ENCODE results near the gene VEZF1. TPM values are rescaled to one million over a fixed set of nuclear protein-coding genes. Genes with fewer than 3 reads are reported as not detected.

Gene VEZF1
- total RNA-seq, 5 donors from 2014 or later (not counting 1 experiment from before 2014, with no cell fraction given): 43.1 to 68.1 (median 63.8) TPM

- POLR2A ChIA-PET: no interaction called here
- no peaks in the 10 kb centered on the region for H3K36me3 Mint-ChIP-seq
These were observed 51.9 kb downstream of the VEZF1 start for GRCh38 chr17:57935833-57936807.

DNA sequence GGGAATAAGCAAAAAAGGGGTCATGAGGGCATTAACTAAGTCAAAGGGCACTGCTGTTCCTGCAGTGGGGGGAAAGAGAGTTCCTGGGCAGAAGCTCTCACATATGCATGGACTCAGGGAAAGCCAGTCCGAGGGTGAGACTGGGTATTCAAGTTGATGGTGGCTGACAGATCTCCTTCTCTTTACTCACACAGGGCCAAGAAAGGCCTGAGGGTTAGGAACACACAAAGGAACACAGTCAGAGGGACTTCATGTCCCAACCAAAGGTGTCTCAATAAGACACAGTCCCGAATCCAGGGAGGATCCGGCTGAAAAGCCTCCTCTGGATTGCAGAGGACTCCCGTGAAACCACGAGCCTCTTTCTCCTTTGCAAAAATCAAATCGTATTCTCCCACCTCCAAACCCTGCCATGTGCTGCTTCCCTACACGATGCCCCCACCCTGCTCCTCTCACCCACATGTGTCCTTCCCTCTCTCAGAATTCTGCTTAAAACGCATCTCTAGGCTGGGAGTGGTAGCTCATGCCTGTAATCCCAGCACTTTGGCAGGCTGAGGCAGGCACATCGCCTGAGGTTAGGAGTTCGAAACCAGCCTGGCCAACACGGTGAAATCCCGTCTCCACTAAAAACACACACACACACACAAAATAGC lies 56.4 kb downstream of the VEZF1 start:
- Mint-ChIP-seq H3K9me3 (no peaks in the 10 kb centered on the region), H3K27me3 (peaks cover 2 to 21% of the 10 kb centered on the region in 2 donors), H3K4me3 (no peak overlapping the region), H3K27ac (no peak overlapping the region), H3K4me1 (no peaks in the 10 kb centered on the region), H3K36me3 (no peaks in the 10 kb centered on the region)
- Histone ChIP-seq H3K9me3 (no peaks in the 10 kb centered on the region), H3K27ac (ENCODE audit: low read length) (no peak overlapping the region), H3K4me1 (ENCODE audit: control insufficient read depth in 1 of 2, extremely low read depth in 1 of 2, insufficient read depth in 2 of 2, low read length in 2 of 2) (no peaks in the 10 kb centered on the region), H3K4me3 (ENCODE audit: control insufficient read depth in 1 of 2, extremely low read depth in 1 of 2, low read length in 1 of 2) (no peak overlapping the region), H3K36me3 (ENCODE audit: control insufficient read depth in 2 of 2, extremely low read depth in 1 of 2, insufficient read depth in 1 of 2, low read length in 1 of 2) (no peaks in the 10 kb centered on the region), H3K27me3 (replicated peaks in 1 of 2; ENCODE audit: control insufficient read depth in 2 of 2, extremely low read depth in 1 of 2, insufficient read depth in 2 of 2, low read length in 1 of 2) (peaks cover 0 to 28% of the 10 kb centered on the region in 2 experiments)
- ATAC-seq (replicated peaks in 1 of 4) (no peak), DNase-seq (no peak)
- ChIA-PET POLR2A (no interaction called here), CTCF (interaction anchor here in 1 of 2 donors (0.7 kb wide), 1 partner anchor 97 kb away, joined by 5 read pairs; no protein-coding TSS in a partner anchor)
- WGBS (ENCODE audit: insufficient coverage): 85% methylated on average over 7 of the region's 12 CpGs

More at GRCh38 chr17:57935833-57936807, 51.9 kb downstream of the VEZF1 start:
- H3K4me1 Mint-ChIP-seq: peaks cover 7 to 11% (median 11%) of the 10 kb centered on the region in 3 donors
- no peaks in the 10 kb centered on the region for H3K9me3 ChIP-seq
- H3K36me3 ChIP-seq (ENCODE audit: control insufficient read depth in 2 of 2, extremely low read depth in 1 of 2, insufficient read depth in 1 of 2, low read length in 1 of 2): no peaks in the 10 kb centered on the region
- peaks cover 0 to 6% of the 10 kb centered on the region in 2 experiments for H3K4me1 ChIP-seq (ENCODE audit: control insufficient read depth in 1 of 2, extremely low read depth in 1 of 2, insufficient read depth in 2 of 2, low read length in 2 of 2)
- H3K27me3 Mint-ChIP-seq: peaks cover 4 to 15% of the 10 kb centered on the region in 2 donors
- CTCF ChIA-PET: interaction anchor here in 1 of 2 donors (0.6 kb wide), 1 partner anchor 81 kb away, joined by 6 read pairs; no protein-coding TSS in a partner anchor
- no peak overlapping the region for H3K4me3 Mint-ChIP-seq
- no peak for DNase-seq
- H3K4me3 ChIP-seq (ENCODE audit: control insufficient read depth in 1 of 2, extremely low read depth in 1 of 2, low read length in 1 of 2): no peak overlapping the region
- H3K27me3 ChIP-seq (replicated peaks in 1 of 2; ENCODE audit: control insufficient read depth in 2 of 2, extremely low read depth in 1 of 2, insufficient read depth in 2 of 2, low read length in 1 of 2): peaks cover 0 to 20% of the 10 kb centered on the region in 2 experiments
- H3K9me3 Mint-ChIP-seq: no peaks in the 10 kb centered on the region
- no peak overlapping the region for H3K27ac Mint-ChIP-seq
- ATAC-seq (replicated peaks in 1 of 4): no peak
- 70% methylated on average over 8 of the region's 11 CpGs for WGBS (ENCODE audit: insufficient coverage)
- H3K27ac ChIP-seq (ENCODE audit: low read length): no peak overlapping the region

GRCh38 chr17:57930239-57930638 lies 57.8 kb downstream of the VEZF1 start:
- H3K4me1 Mint-ChIP-seq: no peaks in the 10 kb centered on the region
- 100% methylated on average over 1 of the region's 5 CpGs for WGBS (ENCODE audit: insufficient coverage)
- POLR2A ChIA-PET: no interaction called here

GRCh38 chr17:57929386-57929785 lies 58.7 kb downstream of the VEZF1 start:
- 47% methylated on average over 3 of the region's 4 CpGs for WGBS (ENCODE audit: insufficient coverage)
- Mint-ChIP-seq H3K4me1 (no peaks in the 10 kb centered on the region), H3K4me3 (no peak overlapping the region), H3K9me3 (no peaks in the 10 kb centered on the region), H3K27ac (no peak overlapping the region), H3K27me3 (peaks cover 6 to 35% of the 10 kb centered on the region in 2 donors), H3K36me3 (no peaks in the 10 kb centered on the region)
- Histone ChIP-seq H3K27me3 (replicated peaks in 1 of 2; ENCODE audit: control insufficient read depth in 2 of 2, extremely low read depth in 1 of 2, insufficient read depth in 2 of 2, low read length in 1 of 2) (peaks cover 0 to 38% of the 10 kb centered on the region in 2 experiments), H3K36me3 (ENCODE audit: control insufficient read depth in 2 of 2, extremely low read depth in 1 of 2, insufficient read depth in 1 of 2, low read length in 1 of 2) (no peaks in the 10 kb centered on the region), H3K4me3 (ENCODE audit: control insufficient read depth in 1 of 2, extremely low read depth in 1 of 2, low read length in 1 of 2) (no peak overlapping the region), H3K4me1 (ENCODE audit: control insufficient read depth in 1 of 2, extremely low read depth in 1 of 2, insufficient read depth in 2 of 2, low read length in 2 of 2) (no peaks in the 10 kb centered on the region), H3K9me3 (no peaks in the 10 kb centered on the region), H3K27ac (ENCODE audit: low read length) (no peak overlapping the region)
- POLR2A ChIA-PET: interaction anchor here in 1 of 2 donors (0.7 kb wide), 1 partner anchor 291 kb away, joined by 4 read pairs; no protein-coding TSS in a partner anchor
- CTCF ChIA-PET: no interaction called here
- ATAC-seq (replicated peaks in 1 of 4) (no peak), DNase-seq (no peak)

More at GRCh38 chr17:57930239-57930638, 57.8 kb downstream of the VEZF1 start:
- no peaks in the 10 kb centered on the region for H3K9me3 ChIP-seq
- H3K36me3 ChIP-seq (ENCODE audit: control insufficient read depth in 2 of 2, extremely low read depth in 1 of 2, insufficient read depth in 1 of 2, low read length in 1 of 2): no peaks in the 10 kb centered on the region
- H3K4me3 Mint-ChIP-seq: no peak overlapping the region
- no peak overlapping the region for H3K27ac Mint-ChIP-seq
- H3K4me3 ChIP-seq (ENCODE audit: control insufficient read depth in 1 of 2, extremely low read depth in 1 of 2, low read length in 1 of 2): no peak overlapping the region
- CTCF ChIA-PET: no interaction called here
- H3K27ac ChIP-seq (ENCODE audit: low read length): no peak overlapping the region
- no peaks in the 10 kb centered on the region for H3K36me3 Mint-ChIP-seq
- DNase-seq (no peak), ATAC-seq (replicated peaks in 1 of 4) (no peak)
- H3K9me3 Mint-ChIP-seq: no peaks in the 10 kb centered on the region
- peaks cover 0 to 37% of the 10 kb centered on the region in 2 experiments for H3K27me3 ChIP-seq (replicated peaks in 1 of 2; ENCODE audit: control insufficient read depth in 2 of 2, extremely low read depth in 1 of 2, insufficient read depth in 2 of 2, low read length in 1 of 2)
- no peaks in the 10 kb centered on the region for H3K4me1 ChIP-seq (ENCODE audit: control insufficient read depth in 1 of 2, extremely low read depth in 1 of 2, insufficient read depth in 2 of 2, low read length in 2 of 2)
- peaks cover 3 to 28% of the 10 kb centered on the region in 2 donors for H3K27me3 Mint-ChIP-seq

DNA sequence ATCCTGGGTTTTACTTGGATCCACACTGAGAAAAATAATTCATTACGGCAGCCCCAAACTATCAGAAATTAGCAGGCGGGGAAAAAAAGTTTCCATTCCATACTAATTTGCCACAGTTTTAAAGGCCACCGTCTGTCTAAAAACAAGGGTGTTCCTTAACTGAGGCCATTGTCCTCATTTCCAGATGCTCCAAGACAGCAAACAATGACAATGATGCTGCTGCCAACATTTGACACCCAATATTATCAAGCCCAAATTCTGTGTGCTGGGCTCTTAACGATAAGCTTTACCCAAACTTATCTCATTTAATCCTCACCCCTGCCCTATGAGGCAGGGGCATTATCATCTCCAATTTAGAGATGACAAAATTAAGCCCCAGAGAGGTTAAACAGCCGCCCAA lies 59.1 kb downstream of the VEZF1 start:
- no peak overlapping the region for H3K27ac ChIP-seq (ENCODE audit: low read length)
- Mint-ChIP-seq H3K4me3 (no peak overlapping the region), H3K9me3 (no peaks in the 10 kb centered on the region), H3K36me3 (no peaks in the 10 kb centered on the region), H3K4me1 (no peaks in the 10 kb centered on the region), H3K27ac (no peak overlapping the region), H3K27me3 (peaks cover 6 to 35% of the 10 kb centered on the region in 2 donors)
- no peak overlapping the region for H3K4me3 ChIP-seq (ENCODE audit: control insufficient read depth in 1 of 2, extremely low read depth in 1 of 2, low read length in 1 of 2)
- H3K4me1 ChIP-seq (ENCODE audit: control insufficient read depth in 1 of 2, extremely low read depth in 1 of 2, insufficient read depth in 2 of 2, low read length in 2 of 2): no peaks in the 10 kb centered on the region
- DNase-seq (no peak), ATAC-seq (replicated peaks in 1 of 4) (no peak)
- POLR2A ChIA-PET: interaction anchor here in 1 of 2 donors (0.7 kb wide), 1 partner anchor 291 kb away, joined by 4 read pairs; no protein-coding TSS in a partner anchor
- H3K36me3 ChIP-seq (ENCODE audit: control insufficient read depth in 2 of 2, extremely low read depth in 1 of 2, insufficient read depth in 1 of 2, low read length in 1 of 2): no peaks in the 10 kb centered on the region
- 95% methylated on average over 4 of the region's 5 CpGs for WGBS (ENCODE audit: insufficient coverage)
- H3K9me3 ChIP-seq: no peaks in the 10 kb centered on the region
- H3K27me3 ChIP-seq (replicated peaks in 1 of 2; ENCODE audit: control insufficient read depth in 2 of 2, extremely low read depth in 1 of 2, insufficient read depth in 2 of 2, low read length in 1 of 2): peaks cover 0 to 40% of the 10 kb centered on the region in 2 experiments
- CTCF ChIA-PET: interaction anchor here in 1 of 2 donors (0.6 kb wide), 1 partner anchor 747 kb away, joined by 3 read pairs; no protein-coding TSS in a partner anchor

- Histone ChIP-seq H3K4me3 (ENCODE audit: control insufficient read depth in 1 of 2, extremely low read depth in 1 of 2, low read length in 1 of 2) (no peak overlapping the region), H3K27me3 (replicated peaks in 1 of 2; ENCODE audit: control insufficient read depth in 2 of 2, extremely low read depth in 1 of 2, insufficient read depth in 2 of 2, low read length in 1 of 2) (peaks cover 0 to 37% of the 10 kb centered on the region in 2 experiments), H3K4me1 (ENCODE audit: control insufficient read depth in 1 of 2, extremely low read depth in 1 of 2, insufficient read depth in 2 of 2, low read length in 2 of 2) (peaks cover 0 to 7% of the 10 kb centered on the region in 2 experiments), H3K27ac (ENCODE audit: low read length) (no peak overlapping the region), H3K36me3 (ENCODE audit: control insufficient read depth in 2 of 2, extremely low read depth in 1 of 2, insufficient read depth in 1 of 2, low read length in 1 of 2) (no peaks in the 10 kb centered on the region), H3K9me3 (no peaks in the 10 kb centered on the region)
- ATAC-seq (replicated peaks in 1 of 4) (no peak), DNase-seq (no peak)
- H3K4me3 Mint-ChIP-seq: no peak overlapping the region
- POLR2A ChIA-PET: no interaction called here
- no peaks in the 10 kb centered on the region for H3K9me3 Mint-ChIP-seq
- WGBS (ENCODE audit: insufficient coverage): no CpG with 5 or more reads among the region's 5 CpGs
- CTCF ChIA-PET: interaction anchor here (0.7 to 0.8 kb wide), 3 partner anchors 49 to 213 kb away, joined by 3 to 4 read pairs (median 3); no protein-coding TSS in a partner anchor
- peaks cover 6 to 35% of the 10 kb centered on the region in 2 donors for H3K27me3 Mint-ChIP-seq
- H3K36me3 Mint-ChIP-seq: no peaks in the 10 kb centered on the region
- no peak overlapping the region for H3K27ac Mint-ChIP-seq
- H3K4me1 Mint-ChIP-seq: peaks cover 0 to 5% (median 0%) of the 10 kb centered on the region in 3 donors
These were observed 60.9 kb downstream of the VEZF1 start for GRCh38 chr17:57927048-57927723.

Data from T-cell (primary cell).